HG02678 (cell line): ENCODE data around the gene CYP1A2.

ENCODE experiments used
- ATAC-seq: cut with Tn5 transposase; IDR thresholded peaks from one replicate; pipeline ENCODE4 v1.9.1; 2021; ENCODE audit warnings: mild to moderate bottlenecking, moderate library complexity; ENCODE audit not compliant: unreplicated experiment

Gene CYP1A2

GRCh38 chr15:74801311-74801997, 52.8 kb downstream of the CYP1A2 start:
- ATAC-seq, result no peak

- no peak for ATAC-seq
These were observed 53.6 kb downstream of the CYP1A2 start for GRCh38 chr15:74802290-74802689.

DNA sequence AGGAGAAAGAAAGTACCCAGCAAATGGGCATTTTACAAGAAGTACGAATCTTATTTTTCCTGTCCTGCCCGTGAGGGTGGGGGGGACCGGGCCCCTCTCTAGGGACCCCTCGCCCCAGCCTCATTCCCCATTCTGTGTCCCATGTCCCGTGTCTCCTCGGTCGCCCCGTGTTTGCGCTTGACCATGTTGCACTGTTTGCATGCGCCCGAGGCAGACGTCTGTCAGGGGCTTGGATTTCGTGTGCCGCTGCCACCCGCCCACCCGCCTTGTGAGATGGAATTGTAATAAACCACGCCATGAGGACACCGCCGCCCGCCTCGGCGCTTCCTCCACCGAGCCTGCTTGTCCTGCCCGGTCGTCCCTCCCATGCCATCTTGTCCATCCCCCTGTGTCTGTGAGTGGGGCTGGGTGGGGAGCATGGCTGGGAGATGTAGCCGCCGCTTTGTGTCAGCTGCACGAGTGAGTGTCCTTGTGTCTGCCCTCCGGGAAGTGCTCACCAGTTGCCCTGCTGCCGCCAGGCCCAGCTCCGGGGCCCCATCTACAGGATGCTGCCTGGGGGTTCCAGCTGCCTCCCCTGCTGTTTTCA, 54.3 kb downstream of the CYP1A2 start:
- ATAC-seq, result no peak

GRCh38 chr15:74804935-74805334, 56.3 kb downstream of the CYP1A2 start:
- no peak for ATAC-seq
